HepG2 (cell line): ENCODE measurements around the gene SMARCA2. TPM values are rescaled to one million over a fixed set of nuclear protein-coding genes. Genes with fewer than 3 reads are reported as not detected.

Experiments
- ATF6 ChIP-seq: sonication (generic); formaldehyde crosslinking; conservative IDR thresholded peaks from 2 replicates; pipeline ENCODE4 v1.4.0; 2020; ENCODE audit warnings: missing genetic modification reagents
- BCL6 ChIP-seq: IDR thresholded peaks from 2 replicates; pipeline ENCODE4 v1.6.1; 2016; ENCODE audit warnings: missing genetic modification reagents, missing compliant biosample characterization
- DMAP1 ChIP-seq: IDR thresholded peaks from 2 replicates; pipeline ENCODE4 v1.6.1; 2016
- ELF3 ChIP-seq: IDR thresholded peaks from 2 replicates; pipeline ENCODE4 v1.6.1; 2016; ENCODE audit warnings: missing genetic modification reagents, missing compliant biosample characterization
- FOXJ3 ChIP-seq: sonication (generic); formaldehyde crosslinking; IDR thresholded peaks from 2 replicates; pipeline ENCODE4 v1.4.0; 2020; ENCODE audit warnings: missing genetic modification reagents, mild to moderate bottlenecking, borderline replicate concordance
- GABPA ChIP-seq, 2 experiments: IDR thresholded peaks; 2 replicates each; pipeline ENCODE4 v1.6.1; 2011 to 2016; ENCODE audit warnings: low read depth in 2 of 2, low read length in 1 of 2, missing biosample characterization in 1 of 2, missing genetic modification characterization in 1 of 2
- GLI4 ChIP-seq: sonication (generic); formaldehyde crosslinking; IDR thresholded peaks from 2 replicates; pipeline ENCODE4 v1.5.1; 2020; ENCODE audit warnings: missing genetic modification reagents, mild to moderate bottlenecking, moderate library complexity, borderline replicate concordance
- HNRNPH1 ChIP-seq: fragments of 200-400 bp; formaldehyde crosslinking; optimal IDR thresholded peaks from 2 replicates; pipeline ENCODE3; 2017; ENCODE audit warnings: mild to moderate bottlenecking, low read depth, low read length
- KAT8 ChIP-seq: IDR thresholded peaks from 2 replicates; pipeline ENCODE4 v1.6.1; 2016; ENCODE audit warnings: missing genetic modification reagents, missing compliant biosample characterization
- MTF2 ChIP-seq: sonication (generic); formaldehyde crosslinking; IDR thresholded peaks from 2 replicates; pipeline ENCODE4 v1.5.0; 2020; ENCODE audit warnings: missing genetic modification reagents, borderline replicate concordance
- RBM39 ChIP-seq: fragments of 200-400 bp; formaldehyde crosslinking; IDR thresholded peaks from one replicate; pipeline ENCODE4 v1.6.1; 2018; ENCODE audit warnings: antibody characterized with exemption, mild to moderate bottlenecking, low read depth, low read length; ENCODE audit not compliant: poor library complexity, severe bottlenecking
- RXRB ChIP-seq: IDR thresholded peaks from 2 replicates; pipeline ENCODE4 v1.6.1; 2016; ENCODE audit warnings: borderline replicate concordance, missing genetic modification reagents, missing compliant biosample characterization
- SETDB1 ChIP-seq: sonication (generic); formaldehyde crosslinking; IDR thresholded peaks from 2 replicates; pipeline ENCODE4 v1.5.1; 2020; ENCODE audit warnings: missing genetic modification reagents, mild to moderate bottlenecking, borderline replicate concordance
- SP2 ChIP-seq: sonication (generic); formaldehyde crosslinking; IDR thresholded peaks from 2 replicates; pipeline ENCODE4 v1.5.1; 2020; ENCODE audit warnings: mild to moderate bottlenecking, missing genetic modification reagents
- TEF ChIP-seq: sonication (generic); formaldehyde crosslinking; IDR thresholded peaks from 2 replicates; pipeline ENCODE4 v1.5.0; 2020; ENCODE audit warnings: missing genetic modification reagents
- ZBTB46 ChIP-seq: sonication (generic); formaldehyde crosslinking; IDR thresholded peaks from 2 replicates; pipeline ENCODE4 v1.4.0; 2020; ENCODE audit warnings: mild to moderate bottlenecking, missing genetic modification reagents, borderline replicate concordance
- ZBTB7B ChIP-seq: sonication (generic); formaldehyde crosslinking; IDR thresholded peaks from 2 replicates; pipeline ENCODE4 v1.4.0; 2020; ENCODE audit warnings: missing genetic modification reagents
- ZNF550 ChIP-seq: sonication (generic); formaldehyde crosslinking; IDR thresholded peaks from 2 replicates; pipeline ENCODE4 v1.4.0; 2020; ENCODE audit warnings: mild to moderate bottlenecking, missing genetic modification reagents, borderline replicate concordance
- polyA plus RNA-seq, 8 experiments: library from polyadenylated mRNA; depleted of rRNA in 3 of 8; stranded (reverse) in 7 of 8; unstranded in 1 of 8; fragments of >200 nt; fragmentation: Illumina TruSeq in 4 of 8; extraction: Trizol in 4 of 8; gene quantifications; 2 replicates each; pipeline versions ENCODE4 v1.2.1 to v1.2.3, GENCODE V29; 2011 to 2016; ENCODE audit warnings: low read depth in 4 of 8, missing spikeins in 1 of 8, mixed read lengths in 1 of 8; ENCODE audit not compliant: insufficient read depth in 1 of 8
- total RNA-seq, 5 experiments: library from RNA; depleted of rRNA; stranded (reverse); fragments of >200 nt; fragmentation: Illumina TruSeq; extraction: Trizol; gene quantifications; 2 replicates each; pipeline ENCODE4 v1.2.3, GENCODE V29; 2016; ENCODE audit warnings: low read depth in 1 of 5
- TF ChIP-seq, protein P1 (sequence below), 2 experiments: sonication (generic) in 1 of 2; formaldehyde crosslinking in 1 of 2; IDR thresholded peaks; 2 replicates each; pipeline versions ENCODE4 v1.5.1 to v1.6.1; 2011 to 2020; ENCODE audit warnings: borderline replicate concordance in 1 of 2, low read depth in 1 of 2, low read length in 1 of 2, mild to moderate bottlenecking in 1 of 2, missing genetic modification reagents in 1 of 2, moderate library complexity in 1 of 2

Gene SMARCA2
- total and polyA plus RNA-seq, 2 of the 13 experiments (the other 11 are each of a cell fraction or from before 2014, with no cell fraction given): 22.5 to 23.7 TPM

DNA sequence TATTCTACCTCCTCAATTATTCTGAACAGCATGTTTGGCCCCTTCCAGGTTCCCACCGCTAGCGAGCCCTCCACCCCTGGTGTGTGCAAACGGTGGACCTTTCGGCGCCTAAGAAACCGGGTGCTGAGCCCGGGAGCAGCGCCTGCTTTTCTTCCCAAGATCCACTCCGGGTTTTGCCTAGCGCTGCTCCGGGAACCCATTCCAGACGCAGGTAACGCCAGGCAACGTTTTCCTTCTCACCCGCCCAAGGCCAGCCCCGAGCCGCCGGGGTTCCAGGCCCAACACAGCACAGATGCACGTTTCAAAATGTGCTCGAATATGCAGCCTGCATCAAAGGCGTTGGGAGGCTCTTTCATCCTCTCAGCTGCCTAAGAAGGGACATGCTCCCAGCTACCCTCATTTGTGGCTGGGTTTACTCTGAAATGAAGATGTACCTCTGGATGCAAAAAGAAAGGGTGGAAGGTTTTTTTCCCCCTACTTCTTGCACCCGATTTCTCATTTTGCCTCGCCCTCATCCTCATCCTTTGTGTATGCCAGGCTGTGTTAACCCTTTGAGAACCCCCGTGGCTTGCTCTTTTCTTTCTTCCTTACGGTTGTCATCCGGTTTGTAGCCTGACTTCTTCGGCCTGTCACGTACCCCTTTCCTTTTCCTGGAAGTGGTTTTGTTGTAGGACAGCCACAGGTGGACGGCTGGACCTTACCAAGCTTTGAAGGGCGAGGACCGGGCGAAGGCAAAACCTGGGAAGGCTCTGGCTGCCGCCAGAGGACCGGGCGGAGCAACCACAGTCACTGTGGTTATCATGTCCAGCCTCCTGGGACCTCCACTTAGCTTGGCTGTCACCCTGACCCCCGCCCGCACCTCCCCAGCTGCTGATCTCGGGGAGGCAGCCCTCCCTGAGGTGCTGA, 226.9 kb downstream of the SMARCA2 start (continued):
- TF ChIP-seq MTF2 (CRISPR knock-in tag): 0 out of 2 replicates have a peak, but pooled peaks have one; percentile 55
- TF ChIP-seq, protein P1, sequence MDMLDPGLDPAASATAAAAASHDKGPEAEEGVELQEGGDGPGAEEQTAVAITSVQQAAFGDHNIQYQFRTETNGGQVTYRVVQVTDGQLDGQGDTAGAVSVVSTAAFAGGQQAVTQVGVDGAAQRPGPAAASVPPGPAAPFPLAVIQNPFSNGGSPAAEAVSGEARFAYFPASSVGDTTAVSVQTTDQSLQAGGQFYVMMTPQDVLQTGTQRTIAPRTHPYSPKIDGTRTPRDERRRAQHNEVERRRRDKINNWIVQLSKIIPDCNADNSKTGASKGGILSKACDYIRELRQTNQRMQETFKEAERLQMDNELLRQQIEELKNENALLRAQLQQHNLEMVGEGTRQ (IDR thresholded peaks at IDR 0.05; ENCODE audit: low read depth, low read length): no peak
- TF ChIP-seq, protein P1 (CRISPR knock-in tag; IDR thresholded peaks at IDR 0.05; ENCODE audit: borderline replicate concordance): no peak
- TF ChIP-seq ATF6 (CRISPR knock-in tag): 0 out of 2 replicates have a peak, but pooled peaks have one; percentile 39
- TF ChIP-seq ZNF550: no peak
- TF ChIP-seq BCL6 (CRISPR knock-in tag): peak; percentile 45; the same call in 1 of the 2 replicates
- TF ChIP-seq FOXJ3: peak; percentile 65; the same call in 1 of the 2 replicates
- TF ChIP-seq RXRB (CRISPR knock-in tag): peak; percentile 64; the same call in 1 of the 2 replicates
- TF ChIP-seq GLI4 (CRISPR knock-in tag): peak; percentile 65; the same call in 1 of the 2 replicates
- TF ChIP-seq ZBTB7B (CRISPR knock-in tag): 0 out of 2 replicates have a peak, but pooled peaks have one; percentile 25
- TF ChIP-seq KAT8: peak; percentile 64; the same call in 1 of the 2 replicates
- no peak for TF ChIP-seq SP2 (CRISPR knock-in tag)
- no peak for TF ChIP-seq GABPA (IDR thresholded peaks at IDR 0.05; ENCODE audit: low read depth, low read length)
- TF ChIP-seq GABPA (CRISPR knock-in tag; IDR thresholded peaks at IDR 0.05; ENCODE audit: low read depth): peak; percentile 27; the same call in 1 of the 2 replicates
- TF ChIP-seq ELF3 (CRISPR knock-in tag): peak; percentile 36
- TF ChIP-seq SETDB1 (CRISPR knock-in tag): no peak
- peak; percentile 37; the same call in 1 of the 2 replicates for TF ChIP-seq DMAP1 (CRISPR knock-in tag)
- no peak for TF ChIP-seq HNRNPH1
- no peak for TF ChIP-seq ZBTB46 (CRISPR knock-in tag)
- TF ChIP-seq RBM39: no peak
- TF ChIP-seq TEF (CRISPR knock-in tag): no peak; the same call in 1 of the 2 replicates
